Measurements from ENCODE around the gene MUC2. TPM values are rescaled to one million over a fixed set of nuclear protein-coding genes. Genes with fewer than 3 reads are reported as not detected.
"Not testable (repeated sequence)": the region's sequence is repeated elsewhere in the genome, so short reads cannot be mapped to it uniquely, and the experiment has no call there.

The MUC2 gene
- total RNA-seq, 1 donor from 2014 or later, result 1.8 TPM

GRCh38 chr11:1106387-1106786, 31.7 kb downstream of the MUC2 start:
- DNase-seq, result no peak

- DNase-seq, result no peak
Observed at GRCh38 chr11:1107316-1108245, 32.9 kb downstream of the MUC2 start.

GRCh38 chr11:1108246-1108900, 33.7 kb downstream of the MUC2 start:
- DNase-seq, result no peak

- DNase-seq, result no peak
Observed at GRCh38 chr11:1109101-1109917, 34.6 kb downstream of the MUC2 start.

GRCh38 chr11:1109918-1110705, 35.4 kb downstream of the MUC2 start:
- no peak for DNase-seq

- no peak for DNase-seq
Observed at GRCh38 chr11:1111545-1112212, 37.0 kb downstream of the MUC2 start.

GRCh38 chr11:1112351-1113191, 37.9 kb downstream of the MUC2 start:
- no peak for DNase-seq

- no peak for DNase-seq
Observed at GRCh38 chr11:1113405-1114201, 38.9 kb downstream of the MUC2 start.

- DNase-seq, result not testable (repeated sequence)
Observed at GRCh38 chr11:1115292-1115691, 40.6 kb downstream of the MUC2 start.

GRCh38 chr11:1116104-1116503, 41.4 kb downstream of the MUC2 start:
- DNase-seq, result no peak

- DNase-seq, result no peak
Observed at GRCh38 chr11:1116666-1117390, 42.2 kb downstream of the MUC2 start.

GRCh38 chr11:1117992-1118391, 43.3 kb downstream of the MUC2 start:
- no peak for DNase-seq

GRCh38 chr11:1118755-1119603, 44.3 kb downstream of the MUC2 start:
- no peak for DNase-seq

GRCh38 chr11:1119604-1120146, 45.0 kb downstream of the MUC2 start:
- DNase-seq, result no peak

- DNase-seq, result no peak
Observed at GRCh38 chr11:1120532-1121330, 46.1 kb downstream of the MUC2 start.

GRCh38 chr11:1121331-1121812, 46.7 kb downstream of the MUC2 start:
- no peak for DNase-seq
